CD4-positive, alpha-beta memory T cell (primary cell): Measurements from ENCODE around the gene TEX53. TPM values are rescaled to one million over a fixed set of nuclear protein-coding genes. Genes with fewer than 3 reads are reported as not detected.
A peak's percentile ranks its signal among the peaks of the same experiment; 100 is the strongest.

Source experiments
- CTCF ChIA-PET: fragments of 350-600 bp; sonication (Branson Sonifier 250); formaldehyde crosslinking; loops from one replicate; lab custom pipeline; 2021; ENCODE audit warnings: inconsistent platforms; ENCODE audit not compliant: partially characterized antibody; lab: Charles Lee
- POLR2A ChIA-PET: fragments of 350-600 bp; sonication (Branson Sonifier 250); formaldehyde crosslinking; loops from one replicate; lab custom pipeline; 2021; ENCODE audit not compliant: partially characterized antibody; lab: Charles Lee
- DNase-seq, 5 donors: peaks; one replicate each; pipeline versions ENCODE4 v3.0.0 to v3.0.0-alpha.2; 2020 to 2022; ENCODE audit warnings: mixed read lengths in 1 of 5
- H3K27ac ChIP-seq: one replicate; pipeline ENCODE4 v1.7.0; 2013; ENCODE audit warnings: low read depth, low read length
- H3K27me3 ChIP-seq: 2 replicates; pipeline ENCODE4 v1.7.0; 2013; ENCODE audit warnings: mild to moderate bottlenecking, low read length, moderate library complexity; ENCODE audit not compliant: insufficient read depth
- H3K36me3 ChIP-seq: 2 replicates; pipeline ENCODE4 v1.7.0; 2013; ENCODE audit warnings: mild to moderate bottlenecking, low read length, moderate library complexity; ENCODE audit not compliant: insufficient read depth
- H3K4me1 ChIP-seq: 2 replicates; pipeline ENCODE4 v1.7.0; 2013; ENCODE audit warnings: mild to moderate bottlenecking, low read length, moderate library complexity; ENCODE audit not compliant: insufficient read depth
- H3K4me3 ChIP-seq, 2 donors: one replicate each; pipeline ENCODE4 v1.7.0; 2013; ENCODE audit warnings: low read length in 2 of 2, mild to moderate bottlenecking in 1 of 2
- H3K9me3 ChIP-seq, 2 donors: one replicate each; pipeline ENCODE4 v1.7.0; 2013; ENCODE audit warnings: low read length in 2 of 2, control low read depth in 1 of 2; ENCODE audit not compliant: control insufficient read depth in 1 of 2
- H3K27ac Mint-ChIP-seq, 7 donors: one replicate each; pipeline ENCODE4 v1.8.0; 2020 to 2021; ENCODE audit warnings: mixed read lengths in 7 of 7, mild to moderate bottlenecking in 6 of 7, inconsistent platforms in 3 of 7, moderate library complexity in 3 of 7
- H3K27me3 Mint-ChIP-seq, 2 donors: one replicate each; pipeline ENCODE4 v1.8.0; 2020 to 2021; ENCODE audit warnings: mixed read lengths in 2 of 2
- H3K36me3 Mint-ChIP-seq, 2 donors: one replicate each; pipeline ENCODE4 v1.8.0; 2020 to 2021; ENCODE audit warnings: mixed read lengths in 2 of 2, inconsistent platforms in 1 of 2, mild to moderate bottlenecking in 1 of 2
- H3K4me1 Mint-ChIP-seq, 4 donors: one replicate each; pipeline ENCODE4 v1.8.0; 2020 to 2021; ENCODE audit warnings: mixed read lengths in 4 of 4, mild to moderate bottlenecking in 1 of 4
- H3K4me3 Mint-ChIP-seq, 8 donors: one replicate each; pipeline ENCODE4 v1.8.0; 2020 to 2021; ENCODE audit warnings: mixed read lengths in 8 of 8, mild to moderate bottlenecking in 7 of 8, moderate library complexity in 6 of 8, inconsistent platforms in 3 of 8
- H3K9me3 Mint-ChIP-seq, 8 donors: one replicate each; pipeline ENCODE4 v1.8.0; 2020 to 2021; ENCODE audit warnings: mixed read lengths in 8 of 8, mild to moderate bottlenecking in 5 of 8, inconsistent platforms in 3 of 8, moderate library complexity in 1 of 8
- intact Hi-C: fragments of 100-400 bp; cut with micrococcal nuclease; formaldehyde crosslinking; loops from one replicate; pipeline ENCODE4 v1.15.1; 2023
- polyA plus RNA-seq, 2 donors: library from polyadenylated mRNA; unstranded; fragments of 300-500 nt; fragmentation: Illumina TruSeq; gene quantifications; one replicate each; pipeline ENCODE4 v1.2.3, GENCODE V29; 2021
- total RNA-seq, 2 experiments: library from RNA; stranded (reverse); gene quantifications; one replicate each; pipeline ENCODE4 v1.2.3, GENCODE V29; 2021

The TEX53 gene
- total and polyA plus RNA-seq, 4 experiments from 2014 or later, result not detected

DNA sequence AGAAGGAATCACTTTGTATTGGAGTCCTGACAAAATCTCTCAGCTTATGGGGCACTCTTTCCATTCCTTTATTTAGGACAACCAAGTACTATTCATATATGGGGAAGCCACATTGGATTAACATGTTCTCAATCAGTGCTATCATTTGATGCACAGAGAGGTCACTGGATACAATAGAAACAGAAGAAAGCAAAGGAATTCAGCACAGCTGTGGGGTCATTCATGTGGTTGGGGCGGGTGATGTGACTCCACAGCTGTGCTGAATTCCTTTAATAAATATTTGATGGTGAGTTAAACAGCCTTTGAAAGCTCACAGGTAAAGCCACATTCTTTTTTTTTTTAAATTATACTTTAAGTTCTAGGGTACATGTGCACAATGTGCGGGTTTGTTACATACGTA lies 25.2 kb upstream of the TEX53 start:
- H3K27me3 ChIP-seq, result no peaks in the 10 kb centered on the region
- H3K4me1 ChIP-seq, result peaks cover 26% of the 10 kb centered on the region
- peaks cover 16 to 22% (median 17%) of the 10 kb centered on the region in 4 donors for H3K4me1 Mint-ChIP-seq
- no peaks in the 10 kb centered on the region for H3K9me3 Mint-ChIP-seq
- H3K27me3 Mint-ChIP-seq, result peaks cover 0 to 3% of the 10 kb centered on the region in 2 donors
- ChIA-PET POLR2A (interaction anchor here (0.9 to 1.9 kb wide), 3 partner anchors 53 to 246 kb away, joined by 4 to 8 read pairs (median 6); no protein-coding TSS in a partner anchor), CTCF (interaction anchor here (0.7 to 6.1 kb wide), 20 partner anchors 9 to 352 kb away, joined by 3 to 233 read pairs (median 5); partner anchors contain the start of gene TNFSF8)
- no peaks in the 10 kb centered on the region for H3K36me3 Mint-ChIP-seq
- intact Hi-C loops, result loop anchor here (1.0 kb wide), 1 partner anchor 331 kb away; no protein-coding TSS in a partner anchor
- no peaks in the 10 kb centered on the region for H3K36me3 ChIP-seq
- no peaks in the 10 kb centered on the region for H3K9me3 ChIP-seq
- DNase-seq, result no peak
- H3K27ac ChIP-seq, result no peak overlapping the region
- H3K4me3 ChIP-seq, result no peak overlapping the region
- no peak overlapping the region for H3K27ac Mint-ChIP-seq
- H3K4me3 Mint-ChIP-seq, result no peak overlapping the region

DNA sequence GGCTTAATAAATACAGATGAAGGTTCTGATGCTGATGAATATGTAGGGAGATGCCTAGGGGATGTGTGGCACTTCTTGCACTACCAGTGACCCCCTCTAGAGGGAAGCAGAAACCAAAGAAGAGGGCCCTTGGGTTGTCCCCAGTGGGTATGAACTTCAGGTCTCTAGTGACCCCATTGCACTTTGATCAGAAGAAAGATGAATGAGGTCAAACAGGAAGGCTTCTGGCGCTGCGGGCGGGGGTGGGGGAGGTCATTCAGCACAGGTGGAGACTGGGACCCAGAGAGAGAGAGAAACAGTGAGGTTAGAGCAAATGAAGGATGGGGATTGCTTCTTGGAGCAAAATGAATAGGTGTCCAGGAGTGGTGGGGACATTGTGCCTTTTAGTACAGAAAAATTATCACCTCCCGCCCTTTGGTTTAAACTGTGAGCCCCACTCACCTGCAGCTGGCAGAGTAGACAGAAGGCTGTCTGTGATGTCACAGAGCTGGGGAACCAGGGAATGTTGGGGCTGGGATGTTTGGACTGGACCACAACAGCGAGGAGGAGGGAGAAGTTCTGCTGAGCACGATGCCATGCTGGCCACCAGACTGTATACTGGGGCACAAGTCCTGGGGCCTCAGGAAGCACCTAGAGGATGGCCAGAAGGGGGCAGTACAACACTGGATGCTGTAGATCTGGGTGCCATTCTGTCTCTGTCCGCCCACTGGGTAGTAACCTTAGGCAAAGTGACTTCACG lies 24.2 kb upstream of the TEX53 start, which contains the start of gene TEX48:
Gene TEX48, minus strand, starts transcription at position 599 of the 739 bp plus-strand sequence. CDS start 10,469 bp downstream, outside the sequence.
- CTCF ChIA-PET, result interaction anchor here (0.6 to 6.1 kb wide), 50 partner anchors 10 to 1814 kb away, joined by 3 to 233 read pairs (median 5); partner anchors contain the start of gene TNFSF8
- POLR2A ChIA-PET, result interaction anchor here (0.8 to 1.9 kb wide), 6 partner anchors 51 to 276 kb away, joined by 3 to 8 read pairs (median 4); no protein-coding TSS in a partner anchor
- Mint-ChIP-seq H3K9me3 (no peaks in the 10 kb centered on the region), H3K27me3 (peaks cover 2 to 3% of the 10 kb centered on the region in 2 donors), H3K4me3 (peak within 1 kb of the TSS; percentile 1 to 80 (median 62)), H3K4me1 (peaks cover 15 to 18% (median 17%) of the 10 kb centered on the region in 4 donors), H3K36me3 (no peaks in the 10 kb centered on the region), H3K27ac (peak within 1 kb of the TSS; percentile 75 to 96 (median 92))
- Histone ChIP-seq H3K27ac (peak within 1 kb of the TSS; percentile 23), H3K27me3 (no peaks in the 10 kb centered on the region), H3K4me3 (peak within 1 kb of the TSS in 1 of 2 donors; percentile 11), H3K36me3 (no peaks in the 10 kb centered on the region), H3K4me1 (peaks cover 22% of the 10 kb centered on the region), H3K9me3 (no peaks in the 10 kb centered on the region)
- peak; percentile 79 to 84 (median 81) for DNase-seq
- intact Hi-C loops, result loop anchor here (1.0 to 2.0 kb wide), 5 partner anchors 37 to 333 kb away; no protein-coding TSS in a partner anchor

DNA sequence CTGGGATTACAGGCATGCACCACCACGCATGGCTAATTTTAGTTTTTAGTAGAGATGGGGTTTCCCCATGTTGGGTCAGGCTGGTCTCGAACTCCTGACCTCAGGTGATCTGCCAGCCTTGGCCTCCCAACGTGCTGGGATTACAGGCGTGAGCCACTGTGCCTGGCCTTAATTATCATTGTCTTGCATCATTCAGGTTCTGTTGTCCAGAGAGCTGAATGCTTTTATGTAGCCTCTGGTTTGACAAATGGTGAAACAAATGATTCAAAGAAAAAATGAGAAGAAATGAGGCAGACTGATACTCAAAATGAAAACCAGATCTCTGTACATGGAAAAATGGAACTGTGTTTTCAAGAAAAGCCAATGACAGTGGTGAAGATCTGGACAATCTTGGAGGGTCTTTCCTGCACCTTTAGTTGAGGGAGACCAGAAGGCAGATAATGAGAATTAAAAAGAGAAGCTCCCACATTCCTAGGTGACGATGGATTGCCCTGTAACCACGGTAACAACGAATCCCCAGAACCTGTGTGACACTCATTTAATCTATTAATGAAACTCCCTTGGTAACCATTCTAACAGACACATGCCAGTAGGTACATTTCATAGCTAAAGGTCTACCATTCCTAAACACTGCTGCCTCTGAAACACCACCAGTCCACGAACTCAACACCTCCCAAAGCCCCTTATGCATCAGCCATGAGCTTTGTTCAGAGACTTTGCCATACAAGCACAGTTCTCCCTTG lies 22.8 kb upstream of the TEX53 start:
- no peaks in the 10 kb centered on the region for H3K36me3 ChIP-seq
- CTCF ChIA-PET, result interaction anchor here (0.7 to 6.1 kb wide), 44 partner anchors 9 to 1815 kb away, joined by 3 to 233 read pairs (median 5); partner anchors contain the start of gene TEX53

DNA sequence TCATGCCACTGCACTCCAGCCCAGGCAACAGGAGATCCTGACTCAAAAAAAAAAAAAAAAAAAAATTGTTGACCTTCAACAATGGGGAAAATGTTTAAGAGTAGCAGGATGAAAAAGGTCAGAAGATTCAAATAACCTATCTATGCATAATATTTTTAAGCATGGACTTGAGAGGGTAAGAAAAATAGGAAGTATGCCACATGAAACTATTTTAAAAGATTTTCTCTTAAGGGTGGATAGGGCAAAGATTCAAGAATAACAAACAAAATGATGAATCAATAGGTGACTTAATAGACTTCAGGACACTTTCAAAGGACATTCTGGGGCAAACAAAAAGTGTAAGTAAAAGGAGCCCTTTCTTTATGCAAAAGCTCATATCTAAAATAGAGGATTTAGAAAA lies 21.2 kb upstream of the TEX53 start:
- H3K4me1 Mint-ChIP-seq, result peaks cover 8 to 10% (median 9%) of the 10 kb centered on the region in 4 donors
- DNase-seq, result no peak
- H3K4me3 Mint-ChIP-seq, result no peak overlapping the region
- Histone ChIP-seq H3K4me3 (no peak overlapping the region), H3K9me3 (no peaks in the 10 kb centered on the region), H3K27ac (no peak overlapping the region), H3K27me3 (no peaks in the 10 kb centered on the region), H3K4me1 (peaks cover 9% of the 10 kb centered on the region), H3K36me3 (no peaks in the 10 kb centered on the region)
- H3K36me3 Mint-ChIP-seq, result no peaks in the 10 kb centered on the region
- H3K9me3 Mint-ChIP-seq, result peaks cover 0 to 2% (median 0%) of the 10 kb centered on the region in 8 donors
- ChIA-PET CTCF (interaction anchor here (0.6 to 6.1 kb wide), 6 partner anchors 12 to 333 kb away, joined by 3 to 233 read pairs (median 3); no protein-coding TSS in a partner anchor), POLR2A (no interaction called here)
- H3K27ac Mint-ChIP-seq, result no peak overlapping the region
- H3K27me3 Mint-ChIP-seq, result peaks cover 2 to 3% of the 10 kb centered on the region in 2 donors
- intact Hi-C loops, result no loop called here

More for the DNA sequence above, 22.8 kb upstream of the TEX53 start:
- Mint-ChIP-seq H3K4me1 (peaks cover 8 to 10% (median 9%) of the 10 kb centered on the region in 4 donors), H3K27ac (peak overlapping the region in 1 of 7 donors; percentile 26), H3K4me3 (no peak overlapping the region), H3K36me3 (no peaks in the 10 kb centered on the region), H3K27me3 (peaks cover 2 to 3% of the 10 kb centered on the region in 2 donors), H3K9me3 (no peaks in the 10 kb centered on the region)
- POLR2A ChIA-PET, result interaction anchor here (0.8 to 1.2 kb wide), 7 partner anchors 53 to 275 kb away, joined by 3 to 4 read pairs (median 3); no protein-coding TSS in a partner anchor
- no peak for DNase-seq
- H3K27ac ChIP-seq, result no peak overlapping the region
- intact Hi-C loops, result loop anchor here (1.0 to 2.0 kb wide), 4 partner anchors 38 to 275 kb away; no protein-coding TSS in a partner anchor
- peaks cover 11% of the 10 kb centered on the region for H3K4me1 ChIP-seq
- no peaks in the 10 kb centered on the region for H3K27me3 ChIP-seq
- no peak overlapping the region for H3K4me3 ChIP-seq
- H3K9me3 ChIP-seq, result no peaks in the 10 kb centered on the region

DNA sequence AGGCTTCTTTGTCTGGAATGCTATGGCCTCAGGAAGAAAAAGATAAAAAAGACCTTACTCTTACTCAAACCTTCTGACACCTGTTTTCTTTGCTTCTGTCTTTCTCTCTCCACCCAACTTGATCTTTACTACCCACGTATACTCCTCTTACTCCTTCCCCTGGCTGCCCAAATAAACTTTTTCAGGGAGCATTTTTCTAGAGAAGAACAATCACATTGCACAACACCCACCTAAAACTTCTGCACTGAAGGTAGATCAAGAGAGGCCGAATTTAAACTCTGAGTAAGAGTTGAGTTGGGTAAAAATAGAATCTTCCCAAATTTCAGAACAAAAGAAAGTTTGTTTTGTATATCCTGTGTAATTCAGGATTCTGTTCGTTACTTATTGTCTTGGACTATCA lies 20.5 kb upstream of the TEX53 start:
- Histone ChIP-seq H3K27me3 (no peaks in the 10 kb centered on the region), H3K9me3 (no peaks in the 10 kb centered on the region), H3K27ac (no peak overlapping the region), H3K4me3 (no peak overlapping the region), H3K36me3 (no peaks in the 10 kb centered on the region), H3K4me1 (peaks cover 9% of the 10 kb centered on the region)
- no peak for DNase-seq
- peaks cover 8 to 10% (median 9%) of the 10 kb centered on the region in 4 donors for H3K4me1 Mint-ChIP-seq
- H3K4me3 Mint-ChIP-seq, result no peak overlapping the region
- POLR2A ChIA-PET, result no interaction called here
- peaks cover 0 to 2% (median 0%) of the 10 kb centered on the region in 8 donors for H3K9me3 Mint-ChIP-seq
- intact Hi-C loops, result no loop called here
- CTCF ChIA-PET, result interaction anchor here (1.9 to 6.1 kb wide), 4 partner anchors 24 to 334 kb away, joined by 4 to 233 read pairs (median 10); no protein-coding TSS in a partner anchor
- H3K27me3 Mint-ChIP-seq, result peaks cover 2 to 3% of the 10 kb centered on the region in 2 donors
- H3K36me3 Mint-ChIP-seq, result no peaks in the 10 kb centered on the region
- no peak overlapping the region for H3K27ac Mint-ChIP-seq

DNA sequence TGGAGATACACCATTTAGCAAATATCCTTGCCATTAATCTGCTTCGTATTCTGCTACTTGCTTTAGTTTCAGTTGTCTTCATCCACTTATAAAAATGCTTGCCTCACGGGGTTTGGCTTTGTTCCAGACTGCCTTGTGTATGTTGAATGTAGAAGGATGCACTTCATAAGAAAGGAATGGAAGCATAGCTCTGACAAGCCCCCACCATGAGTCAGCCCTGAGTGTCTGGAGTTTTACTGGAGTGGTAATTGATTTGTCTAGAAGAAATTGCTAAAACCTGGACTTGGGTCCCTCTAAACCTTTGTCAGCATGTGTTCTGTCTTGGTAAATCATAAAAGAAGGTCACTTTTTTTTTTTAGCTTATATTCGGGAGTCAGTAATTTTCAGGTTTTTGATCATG lies 19.8 kb upstream of the TEX53 start:
- H3K9me3 ChIP-seq, result no peaks in the 10 kb centered on the region
- ChIA-PET POLR2A (no interaction called here), CTCF (interaction anchor here (1.9 to 2.2 kb wide), 2 partner anchors 24 to 64 kb away, joined by 4 read pairs; no protein-coding TSS in a partner anchor)
- H3K27me3 ChIP-seq, result no peaks in the 10 kb centered on the region
- Mint-ChIP-seq H3K27ac (no peak overlapping the region), H3K4me1 (peaks cover 8 to 10% (median 9%) of the 10 kb centered on the region in 4 donors), H3K36me3 (no peaks in the 10 kb centered on the region), H3K9me3 (peaks cover 0 to 2% (median 0%) of the 10 kb centered on the region in 8 donors), H3K4me3 (no peak overlapping the region), H3K27me3 (peaks cover 2 to 3% of the 10 kb centered on the region in 2 donors)
- H3K4me1 ChIP-seq, result peaks cover 9% of the 10 kb centered on the region
- no peaks in the 10 kb centered on the region for H3K36me3 ChIP-seq
- intact Hi-C loops, result no loop called here
- no peak overlapping the region for H3K27ac ChIP-seq
- no peak overlapping the region for H3K4me3 ChIP-seq
- DNase-seq, result no peak
